ENCODE measurements around the gene PCIF1.

PCIF1 gene

GRCh38 chr20:45938727-45939438, 4.4 kb downstream of the PCIF1 start:
- no peak for TF ChIP-seq CTCF (IDR thresholded peaks at IDR 0.05; ENCODE audit: insufficient read depth, low read length, missing control alignments)
- ChIA-PET CTCF (interaction anchor here (0.9 to 5.6 kb wide), 3 partner anchors 10 to 30 kb away, joined by 3 to 55 read pairs (median 7); no protein-coding TSS in a partner anchor), POLR2A (no interaction called here)
- no peak for DNase-seq (ENCODE audit: low read depth, low spot score)
- H3K4me3 ChIP-seq (ENCODE audit: low read depth, low read length) = no peak overlapping the region

GRCh38 chr20:45940053-45940452, 5.6 kb downstream of the PCIF1 start:
- DNase-seq (ENCODE audit: low read depth, low spot score) = no peak
- TF ChIP-seq CTCF (IDR thresholded peaks at IDR 0.05; ENCODE audit: insufficient read depth, low read length, missing control alignments) = no peak
- POLR2A ChIA-PET = interaction anchor here (0.5 kb wide), 1 partner anchor 36 kb away, joined by 3 read pairs; no protein-coding TSS in a partner anchor
- CTCF ChIA-PET = interaction anchor here (0.9 to 5.6 kb wide), 3 partner anchors 21 to 141 kb away, joined by 3 to 55 read pairs (median 6); no protein-coding TSS in a partner anchor
- H3K4me3 ChIP-seq (ENCODE audit: low read depth, low read length) = no peak overlapping the region

- no peak overlapping the region for H3K4me3 ChIP-seq (ENCODE audit: low read depth, low read length)
- ChIA-PET CTCF (interaction anchor here (1.3 to 5.6 kb wide), 2 partner anchors 29 to 141 kb away, joined by 6 to 55 read pairs; no protein-coding TSS in a partner anchor), POLR2A (no interaction called here)
- no peak for TF ChIP-seq CTCF (IDR thresholded peaks at IDR 0.05; ENCODE audit: insufficient read depth, low read length, missing control alignments)
- DNase-seq (ENCODE audit: low read depth, low spot score) = no peak
These were observed 6.0 kb downstream of the PCIF1 start for GRCh38 chr20:45940469-45940868.

DNA sequence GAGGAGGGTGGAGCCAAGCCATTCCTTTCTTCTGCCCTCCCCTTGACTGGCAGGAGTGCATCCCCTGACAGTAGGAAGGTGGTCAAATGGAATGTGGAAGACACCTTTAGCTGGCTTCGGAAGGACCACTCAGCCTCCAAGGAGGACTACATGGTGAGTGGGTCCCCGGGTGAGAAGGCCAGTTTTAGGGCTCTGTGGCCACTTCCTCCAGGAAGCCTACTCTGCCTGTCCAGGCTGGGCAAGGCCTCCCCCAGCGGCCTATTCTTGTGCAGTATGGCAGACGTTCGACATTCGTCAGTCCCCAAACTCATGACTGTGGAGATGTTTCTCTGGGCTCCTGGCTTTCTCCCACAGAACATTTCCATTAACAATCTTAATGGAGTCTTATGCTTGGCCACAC, 9.1 kb downstream of the PCIF1 start:
- POLR2A ChIA-PET = interaction anchor here (1.0 kb wide), 1 partner anchor 8 kb away, joined by 3 read pairs; no protein-coding TSS in a partner anchor
- CTCF ChIA-PET = interaction anchor here (1.0 to 2.5 kb wide), 8 partner anchors 9 to 54 kb away, joined by 3 to 18 read pairs (median 4); partner anchors contain the start of gene PCIF1
- no peak overlapping the region for H3K4me3 ChIP-seq (ENCODE audit: low read depth, low read length)
- no peak for TF ChIP-seq CTCF (IDR thresholded peaks at IDR 0.05; ENCODE audit: insufficient read depth, low read length, missing control alignments)
- no peak for DNase-seq (ENCODE audit: low read depth, low spot score)

DNA sequence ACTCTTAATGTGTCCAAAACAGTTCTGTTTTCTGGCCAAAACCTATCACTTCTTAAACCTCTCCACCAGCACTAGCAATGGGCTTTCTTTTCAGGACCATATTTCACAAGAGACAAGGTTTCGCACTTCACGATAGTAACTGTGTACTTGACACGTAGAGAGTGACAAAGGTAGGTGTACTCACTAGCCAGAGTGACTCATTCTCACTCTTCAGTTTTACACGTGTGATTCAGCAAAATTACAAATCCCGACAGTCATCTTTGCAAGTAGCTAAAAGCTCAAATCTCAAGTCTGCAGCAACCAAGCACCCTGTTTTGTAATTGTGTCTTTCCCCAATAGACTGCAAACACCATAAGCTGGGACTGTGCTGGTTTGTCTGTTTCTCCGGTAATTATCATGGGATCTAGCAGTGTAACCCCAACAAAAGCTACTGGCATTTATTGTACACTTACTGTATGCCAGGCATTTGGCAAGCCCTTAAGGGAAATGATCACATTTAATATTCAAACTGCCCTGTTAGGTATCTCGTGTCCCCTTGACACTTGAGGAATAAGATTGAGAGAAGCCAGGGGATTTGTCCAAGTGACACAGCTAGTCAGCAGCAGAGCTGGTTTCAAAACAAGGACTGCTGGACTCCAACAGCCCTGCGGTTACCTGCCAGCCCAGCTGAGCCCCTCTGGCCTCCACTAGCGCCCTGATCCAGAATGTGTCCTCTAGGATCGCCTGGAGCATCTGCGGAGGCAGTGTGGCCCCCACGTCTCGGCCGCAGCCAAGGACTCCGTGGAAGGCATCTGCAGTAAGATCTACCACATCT, 9.9 kb downstream of the PCIF1 start:
- DNase-seq (ENCODE audit: low read depth, low spot score) = no peak
- ChIA-PET CTCF (interaction anchor here (1.0 to 2.5 kb wide), 9 partner anchors 9 to 54 kb away, joined by 3 to 18 read pairs (median 3); partner anchors contain the start of gene PCIF1), POLR2A (interaction anchor here (0.7 to 1.0 kb wide), 2 partner anchors 9 to 49 kb away, joined by 3 read pairs; no protein-coding TSS in a partner anchor)
- H3K4me3 ChIP-seq (ENCODE audit: low read depth, low read length) = no peak overlapping the region
- no peak for TF ChIP-seq CTCF (IDR thresholded peaks at IDR 0.05; ENCODE audit: insufficient read depth, low read length, missing control alignments)
